IMR-90 (cell line): Measurements from ENCODE around the gene YTHDF2. TPM values are rescaled to one million over a fixed set of nuclear protein-coding genes. Genes with fewer than 3 reads are reported as not detected.
A peak's percentile ranks its signal among the peaks of the same experiment; 100 is the strongest.

Experiments
- ATAC-seq: fragments of 200-7000 bp; cut with Tn5 transposase; 2 replicates; pipeline ENCODE4 v1.9.1; 2020; ENCODE audit warnings: low read depth, mild to moderate bottlenecking, moderate library complexity
- BruUV-seq: library from RNA; stranded (reverse); fragments of 400-500 nt; replicated peaks from 2 replicates; lab custom pipeline; 2021; lab: Mats Ljungman, UMichigan
- CTCF ChIA-PET: fragments of 300-600 bp; formaldehyde crosslinking; extraction: SDS; loops from one replicate; lab custom pipeline; 2021; ENCODE audit warnings: antibody characterized with exemption; lab: Yijun Ruan, JAX
- POLR2A ChIA-PET: fragments of 300-600 bp; sonication (Branson Sonifier 250); formaldehyde crosslinking; loops from one replicate; lab custom pipeline; 2022; ENCODE audit warnings: antibody characterized with exemption; ENCODE audit not compliant: unreplicated experiment; lab: Charles Lee
- DNase-seq: peaks from one replicate; pipeline ENCODE4 v3.0.0; 2013
- H2AFZ ChIP-seq: replicated peaks from 2 replicates; pipeline ENCODE3; 2013; ENCODE audit warnings: low read length, mild to moderate bottlenecking; ENCODE audit not compliant: poor library complexity
- H2AK5ac ChIP-seq: 2 replicates; pipeline ENCODE4 v1.6.1; 2013; ENCODE audit warnings: low read depth, low read length, inconsistent platforms
- H2AK9ac ChIP-seq: replicated peaks from 2 replicates; pipeline ENCODE3; 2013; ENCODE audit warnings: mild to moderate bottlenecking, low read depth, low read length, moderate library complexity; ENCODE audit not compliant: poor library complexity
- H2BK120ac ChIP-seq: 2 replicates; pipeline ENCODE4 v1.6.1; 2013; ENCODE audit warnings: low read depth, low read length, inconsistent platforms
- H2BK15ac ChIP-seq: 3 replicates; pipeline ENCODE4 v1.6.1; 2013; ENCODE audit warnings: low read depth, low read length, inconsistent platforms
- H2BK20ac ChIP-seq: 2 replicates; pipeline ENCODE4 v1.6.1; 2013; ENCODE audit warnings: low read depth, mild to moderate bottlenecking, inconsistent platforms, low read length, moderate library complexity
- H2BK5ac ChIP-seq: 2 replicates; pipeline ENCODE4 v1.6.1; 2013; ENCODE audit warnings: mild to moderate bottlenecking, low read depth, low read length, inconsistent platforms; ENCODE audit not compliant: poor library complexity, severe bottlenecking
- H3K14ac ChIP-seq: replicated peaks from 2 replicates; pipeline ENCODE4 v1.6.1; 2013; ENCODE audit warnings: low read depth, low read length, inconsistent platforms
- H3K18ac ChIP-seq: 2 replicates; pipeline ENCODE4 v1.6.1; 2013; ENCODE audit warnings: low read depth, low read length, control low read depth
- H3K23ac ChIP-seq: 2 replicates; pipeline ENCODE4 v1.6.1; 2013; ENCODE audit warnings: low read depth, low read length, inconsistent platforms
- H3K27ac ChIP-seq: 2 replicates; pipeline ENCODE4 v1.5.1; 2013; ENCODE audit warnings: mild to moderate bottlenecking, control low read depth, low read length; ENCODE audit not compliant: insufficient read depth
- H3K27me3 ChIP-seq: 2 replicates; pipeline ENCODE4 v1.6.1; 2013; ENCODE audit warnings: low read length; ENCODE audit not compliant: control insufficient read depth, insufficient read depth
- H3K36me3 ChIP-seq: 2 replicates; pipeline ENCODE4 v1.6.1; 2013; ENCODE audit warnings: low read length, mixed read lengths; ENCODE audit not compliant: control insufficient read depth, insufficient read depth
- H3K4ac ChIP-seq: 2 replicates; pipeline ENCODE4 v1.6.1; 2013; ENCODE audit warnings: low read depth, low read length, inconsistent platforms
- H3K4me1 ChIP-seq: 2 replicates; pipeline ENCODE4 v1.6.1; 2013; ENCODE audit warnings: low read length, mixed read lengths; ENCODE audit not compliant: control insufficient read depth, insufficient read depth
- H3K4me2 ChIP-seq: 2 replicates; pipeline ENCODE4 v1.6.1; 2013; ENCODE audit warnings: low read depth, mild to moderate bottlenecking, control low read depth, low read length, moderate library complexity
- H3K4me3 ChIP-seq: 2 replicates; pipeline ENCODE4 v1.5.1; 2013; ENCODE audit warnings: low read depth, mild to moderate bottlenecking, control low read depth, low read length, moderate library complexity; ENCODE audit not compliant: insufficient read depth
- H3K56ac ChIP-seq: 2 replicates; pipeline ENCODE4 v1.6.1; 2013; ENCODE audit warnings: low read length, inconsistent platforms; ENCODE audit not compliant: insufficient read depth; ENCODE audit errors: extremely low read depth
- H3K79me1 ChIP-seq, 2 experiments: 2 replicates each; pipeline ENCODE4 v1.6.1; 2013; ENCODE audit warnings: low read length in 2 of 2, inconsistent platforms in 1 of 2, low read depth in 1 of 2
- H3K9ac ChIP-seq: 2 replicates; pipeline ENCODE4 v1.6.1; 2013; ENCODE audit warnings: low read depth, low read length, control low read depth
- H3K9me1 ChIP-seq: 2 replicates; pipeline ENCODE4 v1.6.1; 2013; ENCODE audit warnings: low read length, inconsistent platforms; ENCODE audit not compliant: insufficient read depth
- H3K9me3 ChIP-seq: 2 replicates; pipeline ENCODE4 v1.6.1; 2013; ENCODE audit warnings: low read length; ENCODE audit not compliant: control insufficient read depth, insufficient read depth
- H4K20me1 ChIP-seq: 2 replicates; pipeline ENCODE4 v1.6.1; 2013; ENCODE audit warnings: low read length, inconsistent platforms; ENCODE audit not compliant: insufficient read depth
- H4K5ac ChIP-seq: 2 replicates; pipeline ENCODE4 v1.6.1; 2013; ENCODE audit warnings: mild to moderate bottlenecking, low read depth, low read length, control low read depth
- H4K8ac ChIP-seq, 2 experiments: 2 replicates each; pipeline ENCODE4 v1.6.1; 2013; ENCODE audit warnings: low read depth in 2 of 2, low read length in 2 of 2, control low read depth in 1 of 2, inconsistent platforms in 1 of 2
- H4K91ac ChIP-seq: 2 replicates; pipeline ENCODE4 v1.6.1; 2013; ENCODE audit warnings: low read depth, low read length, inconsistent platforms; ENCODE audit not compliant: insufficient read depth
- CEBPB ChIP-seq: IDR thresholded peaks from 2 replicates; pipeline ENCODE4 v1.6.1; 2012; ENCODE audit warnings: low read depth, low read length, improper control_type of control experiment
- CHD1 ChIP-seq: IDR thresholded peaks from 2 replicates; pipeline ENCODE4 v1.6.1; 2012; ENCODE audit warnings: low read depth, low read length, improper control_type of control experiment
- FOS ChIP-seq: fragments of 150-350 bp; IDR thresholded peaks from 2 replicates; pipeline ENCODE4 v1.6.1; 2016; ENCODE audit warnings: low read depth, low read length
- MAFK ChIP-seq: IDR thresholded peaks from 2 replicates; pipeline ENCODE4 v1.6.1; 2012; ENCODE audit warnings: low read depth, low read length, improper control_type of control experiment
- MAZ ChIP-seq: IDR thresholded peaks from 2 replicates; pipeline ENCODE4 v1.6.1; 2012; ENCODE audit warnings: low read depth, mild to moderate bottlenecking, low read length, improper control_type of control experiment, moderate library complexity, borderline replicate concordance
- MXI1 ChIP-seq: IDR thresholded peaks from 2 replicates; pipeline ENCODE4 v1.6.1; 2012; ENCODE audit warnings: low read depth, mild to moderate bottlenecking, low read length, moderate library complexity, borderline replicate concordance
- NFE2L2 ChIP-seq: fragments of 150-350 bp; IDR thresholded peaks from 2 replicates; pipeline ENCODE4 v1.6.1; 2016; ENCODE audit warnings: low read depth, mild to moderate bottlenecking, low read length
- POLR2A ChIP-seq: IDR thresholded peaks from 2 replicates; pipeline ENCODE4 v1.6.1; 2012; ENCODE audit warnings: mild to moderate bottlenecking, low read depth, low read length
- RAD21 ChIP-seq: IDR thresholded peaks from 2 replicates; pipeline ENCODE4 v1.6.1; 2012; ENCODE audit warnings: low read length, improper control_type of control experiment
- RFX5 ChIP-seq: IDR thresholded peaks from 2 replicates; pipeline ENCODE4 v1.8.0; 2012; ENCODE audit warnings: low read depth, mild to moderate bottlenecking, low read length, moderate library complexity
- SMC3 ChIP-seq: fragments of 150-350 bp; IDR thresholded peaks from 2 replicates; pipeline ENCODE4 v1.6.1; 2016; ENCODE audit warnings: low read depth, mild to moderate bottlenecking, antibody characterized with exemption, low read length, moderate library complexity
- WGBS, 2 experiments: methylation state at CpG; one replicate each; pipeline versions ENCODE4 v1.1.5 to v1.1.7; 2013; ENCODE audit warnings: missing lambda C conversion rate in 2 of 2; ENCODE audit not compliant: insufficient read length in 1 of 2; ENCODE audit errors: extremely low coverage in 2 of 2; 5-methylcytosine and 5-hydroxymethylcytosine counted together
- dilution Hi-C: fragments of 300-500 bp; cut with HindIII; formaldehyde crosslinking; loops from one replicate; pipeline ENCODE4 v1.14.3; 2018; ENCODE audit warnings: low sequenced_read_pairs; ENCODE audit not compliant: unreplicated experiment
- in situ Hi-C: fragments of 300-500 bp; cut with MboI; formaldehyde crosslinking; loops from 3 replicates; pipeline ENCODE4 v1.14.3; 2019; ENCODE audit warnings: low sequenced_read_pairs, inconsistent platforms, mixed read lengths
- intact Hi-C: fragments of 100-400 bp; cut with micrococcal nuclease; formaldehyde crosslinking; loops from 2 replicates; pipeline ENCODE4 v1.10.0; 2022
- polyA plus RNA-seq, 3 experiments: library from polyadenylated mRNA; depleted of rRNA; stranded (reverse); fragments of >200 nt; gene quantifications; 2 replicates each; pipeline ENCODE4 v1.2.3, GENCODE V29; 2012; ENCODE audit warnings: low replicate concordance in 1 of 3
- total RNA-seq: library from RNA; depleted of rRNA; stranded (reverse); fragments of >200 nt; gene quantifications from 2 replicates; pipeline ENCODE4 v1.2.3, GENCODE V29; 2012
- TF ChIP-seq, protein P1 (sequence below): fragments of 150-350 bp; IDR thresholded peaks from 2 replicates; pipeline ENCODE4 v1.6.1; 2017; ENCODE audit warnings: mild to moderate bottlenecking, antibody characterized with exemption, low read length, low read depth
- TF ChIP-seq, protein P2 (sequence below): fragments of 150-350 bp; IDR thresholded peaks from 2 replicates; pipeline ENCODE4 v1.6.1; 2016; ENCODE audit warnings: low read depth, mild to moderate bottlenecking, low read length, moderate library complexity, borderline replicate concordance

Gene YTHDF2
- total and polyA plus RNA-seq, 2 of the 4 experiments (the other 2 are of a cell fraction), result 50.0 to 94.3 TPM

DNA sequence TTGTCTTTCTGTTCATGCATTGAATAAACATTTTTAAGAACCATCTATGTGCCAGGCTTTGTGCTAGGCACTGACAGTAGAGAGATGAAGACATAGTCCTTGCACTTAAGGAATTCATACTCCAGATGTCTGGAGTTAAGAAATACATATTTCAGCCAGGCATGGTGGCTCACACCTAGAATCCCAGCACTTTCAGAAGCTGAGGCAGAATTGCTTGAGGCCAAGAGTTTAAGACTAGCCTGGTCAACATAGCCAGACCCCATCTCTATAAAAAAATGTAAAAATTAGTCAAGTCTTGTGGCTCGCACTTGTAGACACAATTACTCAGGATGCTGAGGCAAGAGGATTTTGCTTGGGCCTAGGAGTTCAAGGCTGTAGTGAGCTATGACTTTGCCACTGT, 18.6 kb upstream of the YTHDF2 start:
- Histone ChIP-seq H2BK5ac (no peak overlapping the region), H2BK120ac (no peak overlapping the region), H3K9ac (no peak overlapping the region), H4K91ac (no peak overlapping the region), H3K14ac (no peak overlapping the region; the same call in 1 of the 2 replicates), H2BK15ac (no peak overlapping the region), H3K4me2 (no peak overlapping the region), H3K9me1 (peaks cover 15% of the 10 kb centered on the region), H3K9me3 (no peaks in the 10 kb centered on the region), H3K36me3 (peaks cover 14% of the 10 kb centered on the region), H4K20me1 (no peaks in the 10 kb centered on the region), H3K23ac (no peak overlapping the region), H3K4me3 (no peak overlapping the region), H3K27me3 (no peaks in the 10 kb centered on the region), H3K79me1 (peaks cover 0 to 2% of the 10 kb centered on the region in 2 experiments; a peak in 2 of 4 replicates), H2AK5ac (no peak overlapping the region), H4K5ac (no peak overlapping the region), H2AFZ (no peak overlapping the region), H2AK9ac (no peak overlapping the region), H4K8ac (no peak overlapping the region; a peak in 1 of 4 replicates), H3K4me1 (peaks cover 4% of the 10 kb centered on the region), H2BK20ac (peak overlapping the region; percentile 8; the same call in 1 of the 2 replicates), H3K56ac (no peak overlapping the region), H3K4ac (no peak overlapping the region), H3K27ac (no peak overlapping the region), H3K18ac (no peak overlapping the region)
- ChIA-PET CTCF (no interaction called here), POLR2A (no interaction called here)
- TF ChIP-seq CHD1 (no peak), POLR2A (no peak), RAD21 (no peak), RFX5 (no peak), CEBPB (no peak), SMC3 (no peak), MAFK (no peak), FOS (no peak), NFE2L2 (no peak), MAZ (no peak), MXI1 (no peak)
- TF ChIP-seq, protein P1, sequence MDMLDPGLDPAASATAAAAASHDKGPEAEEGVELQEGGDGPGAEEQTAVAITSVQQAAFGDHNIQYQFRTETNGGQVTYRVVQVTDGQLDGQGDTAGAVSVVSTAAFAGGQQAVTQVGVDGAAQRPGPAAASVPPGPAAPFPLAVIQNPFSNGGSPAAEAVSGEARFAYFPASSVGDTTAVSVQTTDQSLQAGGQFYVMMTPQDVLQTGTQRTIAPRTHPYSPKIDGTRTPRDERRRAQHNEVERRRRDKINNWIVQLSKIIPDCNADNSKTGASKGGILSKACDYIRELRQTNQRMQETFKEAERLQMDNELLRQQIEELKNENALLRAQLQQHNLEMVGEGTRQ, result no peak
- TF ChIP-seq, protein P2, sequence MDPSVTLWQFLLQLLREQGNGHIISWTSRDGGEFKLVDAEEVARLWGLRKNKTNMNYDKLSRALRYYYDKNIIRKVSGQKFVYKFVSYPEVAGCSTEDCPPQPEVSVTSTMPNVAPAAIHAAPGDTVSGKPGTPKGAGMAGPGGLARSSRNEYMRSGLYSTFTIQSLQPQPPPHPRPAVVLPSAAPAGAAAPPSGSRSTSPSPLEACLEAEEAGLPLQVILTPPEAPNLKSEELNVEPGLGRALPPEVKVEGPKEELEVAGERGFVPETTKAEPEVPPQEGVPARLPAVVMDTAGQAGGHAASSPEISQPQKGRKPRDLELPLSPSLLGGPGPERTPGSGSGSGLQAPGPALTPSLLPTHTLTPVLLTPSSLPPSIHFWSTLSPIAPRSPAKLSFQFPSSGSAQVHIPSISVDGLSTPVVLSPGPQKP, result no peak
- no CpG with 5 or more reads among the region's 1 CpG for WGBS, 2 experiments
- DNase-seq (no peak), ATAC-seq (no peak)
- dilution Hi-C loops, result no loop called here
- intact Hi-C loops, result no loop called here
- no TSS peak for BruUV-seq
- in situ Hi-C loops, result no loop called here
